ENCODE measurements around the gene HNF1A.

The HNF1A gene

GRCh38 chr12:121003650-121004049 lies 25.3 kb downstream of the HNF1A start:
- H3K27me3 ChIP-seq (ENCODE audit: low read depth, low read length), result no peaks in the 10 kb centered on the region
- H3K27ac ChIP-seq (ENCODE audit: low read length), result no peak overlapping the region
- no peak overlapping the region for H3K4me3 ChIP-seq (ENCODE audit: low read depth in 1 of 2, low read length in 2 of 2)
- H3K9me3 ChIP-seq (ENCODE audit: control insufficient read depth in 1 of 2, low read length in 2 of 2), result no peaks in the 10 kb centered on the region
- H3K4me1 ChIP-seq (ENCODE audit: control insufficient read depth in 1 of 2, insufficient read depth in 2 of 2, low read length in 2 of 2), result no peaks in the 10 kb centered on the region
- H3K36me3 ChIP-seq (ENCODE audit: control insufficient read depth in 1 of 2, insufficient read depth in 2 of 2, low read length in 2 of 2), result peaks cover 33 to 58% of the 10 kb centered on the region in 2 donors

GRCh38 chr12:121004253-121004815 lies 26.0 kb downstream of the HNF1A start:
- no peak overlapping the region for H3K4me3 ChIP-seq (ENCODE audit: low read depth in 1 of 2, low read length in 2 of 2)
- H3K4me1 ChIP-seq (ENCODE audit: control insufficient read depth in 1 of 2, insufficient read depth in 2 of 2, low read length in 2 of 2), result no peaks in the 10 kb centered on the region
- peaks cover 35 to 65% of the 10 kb centered on the region in 2 donors for H3K36me3 ChIP-seq (ENCODE audit: control insufficient read depth in 1 of 2, insufficient read depth in 2 of 2, low read length in 2 of 2)
- H3K27ac ChIP-seq (ENCODE audit: low read length), result no peak overlapping the region
- H3K27me3 ChIP-seq (ENCODE audit: low read depth, low read length), result no peaks in the 10 kb centered on the region
- H3K9me3 ChIP-seq (ENCODE audit: control insufficient read depth in 1 of 2, low read length in 2 of 2), result no peaks in the 10 kb centered on the region

GRCh38 chr12:121005346-121005815 lies 27.0 kb downstream of the HNF1A start:
- H3K27ac ChIP-seq (ENCODE audit: low read length), result no peak overlapping the region

GRCh38 chr12:121008347-121009098 lies 30.2 kb downstream of the HNF1A start:
- Histone ChIP-seq H3K4me3 (ENCODE audit: low read depth in 1 of 2, low read length in 2 of 2) (no peak overlapping the region), H3K27ac (ENCODE audit: low read length) (no peak overlapping the region), H3K4me1 (ENCODE audit: control insufficient read depth in 1 of 2, insufficient read depth in 2 of 2, low read length in 2 of 2) (no peaks in the 10 kb centered on the region), H3K36me3 (ENCODE audit: control insufficient read depth in 1 of 2, insufficient read depth in 2 of 2, low read length in 2 of 2) (peaks cover 49 to 77% of the 10 kb centered on the region in 2 donors), H3K27me3 (ENCODE audit: low read depth, low read length) (no peaks in the 10 kb centered on the region), H3K9me3 (ENCODE audit: control insufficient read depth in 1 of 2, low read length in 2 of 2) (no peaks in the 10 kb centered on the region)

More at GRCh38 chr12:121005346-121005815, 27.0 kb downstream of the HNF1A start:
- H3K4me3 ChIP-seq (ENCODE audit: low read depth in 1 of 2, low read length in 2 of 2), result no peak overlapping the region
- no peaks in the 10 kb centered on the region for H3K27me3 ChIP-seq (ENCODE audit: low read depth, low read length)
- H3K9me3 ChIP-seq (ENCODE audit: control insufficient read depth in 1 of 2, low read length in 2 of 2), result no peaks in the 10 kb centered on the region
- peaks cover 37 to 75% of the 10 kb centered on the region in 2 donors for H3K36me3 ChIP-seq (ENCODE audit: control insufficient read depth in 1 of 2, insufficient read depth in 2 of 2, low read length in 2 of 2)
- no peaks in the 10 kb centered on the region for H3K4me1 ChIP-seq (ENCODE audit: control insufficient read depth in 1 of 2, insufficient read depth in 2 of 2, low read length in 2 of 2)

- Histone ChIP-seq H3K36me3 (ENCODE audit: control insufficient read depth in 1 of 2, insufficient read depth in 2 of 2, low read length in 2 of 2) (peaks cover 37 to 65% of the 10 kb centered on the region in 2 donors), H3K27ac (ENCODE audit: low read length) (no peak overlapping the region), H3K4me3 (ENCODE audit: low read depth in 1 of 2, low read length in 2 of 2) (no peak overlapping the region), H3K9me3 (ENCODE audit: control insufficient read depth in 1 of 2, low read length in 2 of 2) (no peaks in the 10 kb centered on the region), H3K27me3 (ENCODE audit: low read depth, low read length) (no peaks in the 10 kb centered on the region), H3K4me1 (ENCODE audit: control insufficient read depth in 1 of 2, insufficient read depth in 2 of 2, low read length in 2 of 2) (no peaks in the 10 kb centered on the region)
These were observed 31.4 kb downstream of the HNF1A start for GRCh38 chr12:121009741-121010140.

- peaks cover 3 to 6% of the 10 kb centered on the region in 2 donors for H3K4me1 ChIP-seq (ENCODE audit: control insufficient read depth in 1 of 2, insufficient read depth in 2 of 2, low read length in 2 of 2)
- H3K9me3 ChIP-seq (ENCODE audit: control insufficient read depth in 1 of 2, low read length in 2 of 2), result no peaks in the 10 kb centered on the region
- peaks cover 32 to 57% of the 10 kb centered on the region in 2 donors for H3K36me3 ChIP-seq (ENCODE audit: control insufficient read depth in 1 of 2, insufficient read depth in 2 of 2, low read length in 2 of 2)
- no peaks in the 10 kb centered on the region for H3K27me3 ChIP-seq (ENCODE audit: low read depth, low read length)
- no peak overlapping the region for H3K4me3 ChIP-seq (ENCODE audit: low read depth in 1 of 2, low read length in 2 of 2)
- no peak overlapping the region for H3K27ac ChIP-seq (ENCODE audit: low read length)
These were observed 32.5 kb downstream of the HNF1A start for GRCh38 chr12:121010860-121011259.

- H3K27ac ChIP-seq (ENCODE audit: low read length), result no peak overlapping the region
- H3K4me1 ChIP-seq (ENCODE audit: control insufficient read depth in 1 of 2, insufficient read depth in 2 of 2, low read length in 2 of 2), result peaks cover 3 to 7% of the 10 kb centered on the region in 2 donors
- peaks cover 29 to 50% of the 10 kb centered on the region in 2 donors for H3K36me3 ChIP-seq (ENCODE audit: control insufficient read depth in 1 of 2, insufficient read depth in 2 of 2, low read length in 2 of 2)
- no peaks in the 10 kb centered on the region for H3K27me3 ChIP-seq (ENCODE audit: low read depth, low read length)
- H3K4me3 ChIP-seq (ENCODE audit: low read depth in 1 of 2, low read length in 2 of 2), result no peak overlapping the region
- H3K9me3 ChIP-seq (ENCODE audit: control insufficient read depth in 1 of 2, low read length in 2 of 2), result no peaks in the 10 kb centered on the region
These were observed 33.5 kb downstream of the HNF1A start for GRCh38 chr12:121011820-121012219.

- Histone ChIP-seq H3K27me3 (ENCODE audit: low read depth, low read length) (no peaks in the 10 kb centered on the region), H3K9me3 (ENCODE audit: control insufficient read depth in 1 of 2, low read length in 2 of 2) (no peaks in the 10 kb centered on the region), H3K27ac (ENCODE audit: low read length) (no peak overlapping the region), H3K4me1 (ENCODE audit: control insufficient read depth in 1 of 2, insufficient read depth in 2 of 2, low read length in 2 of 2) (peaks cover 3 to 7% of the 10 kb centered on the region in 2 donors), H3K4me3 (ENCODE audit: low read depth in 1 of 2, low read length in 2 of 2) (no peak overlapping the region), H3K36me3 (ENCODE audit: control insufficient read depth in 1 of 2, insufficient read depth in 2 of 2, low read length in 2 of 2) (peaks cover 18 to 39% of the 10 kb centered on the region in 2 donors)
These were observed 35.4 kb downstream of the HNF1A start for GRCh38 chr12:121013715-121014114.

GRCh38 chr12:121015825-121016766 lies 37.8 kb downstream of the HNF1A start, which contains the start of gene C12orf43:
TSS of gene C12orf43 (minus strand) at chr12:121016487. CDS start at chr12:121016474, 13 bp downstream.
- H3K36me3 ChIP-seq (ENCODE audit: control insufficient read depth in 1 of 2, insufficient read depth in 2 of 2, low read length in 2 of 2), result peaks cover 8 to 17% of the 10 kb centered on the region in 2 donors
- H3K4me3 ChIP-seq (ENCODE audit: low read depth in 1 of 2, low read length in 2 of 2), result peak within 1 kb of the TSS; percentile 96 to 99
- peak within 1 kb of the TSS; percentile 84 for H3K27ac ChIP-seq (ENCODE audit: low read length)
- peaks cover 3 to 7% of the 10 kb centered on the region in 2 donors for H3K4me1 ChIP-seq (ENCODE audit: control insufficient read depth in 1 of 2, insufficient read depth in 2 of 2, low read length in 2 of 2)
- H3K27me3 ChIP-seq (ENCODE audit: low read depth, low read length), result no peaks in the 10 kb centered on the region
- no peaks in the 10 kb centered on the region for H3K9me3 ChIP-seq (ENCODE audit: control insufficient read depth in 1 of 2, low read length in 2 of 2)

GRCh38 chr12:121017966-121018491 lies 39.7 kb downstream of the HNF1A start:
- no peaks in the 10 kb centered on the region for H3K9me3 ChIP-seq (ENCODE audit: control insufficient read depth in 1 of 2, low read length in 2 of 2)
- H3K4me3 ChIP-seq (ENCODE audit: low read depth in 1 of 2, low read length in 2 of 2), result no peak overlapping the region
- H3K4me1 ChIP-seq (ENCODE audit: control insufficient read depth in 1 of 2, insufficient read depth in 2 of 2, low read length in 2 of 2), result peaks cover 3 to 7% of the 10 kb centered on the region in 2 donors
- H3K27me3 ChIP-seq (ENCODE audit: low read depth, low read length), result no peaks in the 10 kb centered on the region
- H3K36me3 ChIP-seq (ENCODE audit: control insufficient read depth in 1 of 2, insufficient read depth in 2 of 2, low read length in 2 of 2), result peaks cover 0 to 4% of the 10 kb centered on the region in 2 donors
- no peak overlapping the region for H3K27ac ChIP-seq (ENCODE audit: low read length)
